ENCODE measurements around the gene ADAMTS1.

Gene ADAMTS1

GRCh38 chr21:26826801-26827200 is 18.4 kb downstream of the ADAMTS1 start:
- Histone ChIP-seq H3K9me3 (ENCODE audit: control insufficient read depth, insufficient read depth, low read depth, low read length) (no peaks in the 10 kb centered on the region), H3K4me1 (ENCODE audit: control insufficient read depth, insufficient read depth, low read length) (no peaks in the 10 kb centered on the region), H3K27ac (ENCODE audit: extremely low read depth, low read depth, low read length) (no peak overlapping the region), H3K36me3 (ENCODE audit: control insufficient read depth in 2 of 2, insufficient read depth in 1 of 2, low read length in 2 of 2) (no peaks in the 10 kb centered on the region), H3K4me3 (ENCODE audit: low read depth, low read length) (no peak overlapping the region)
- ChIA-PET CTCF (interaction anchor here (0.6 to 1.9 kb wide), 5 partner anchors 7 to 970 kb away, joined by 3 to 9 read pairs (median 4); no protein-coding TSS in a partner anchor), POLR2A (interaction anchor here (0.6 to 2.3 kb wide), 2 partner anchors 8 to 18 kb away, joined by 4 to 9 read pairs; partner anchors contain the start of gene ADAMTS1)
- no peak for TF ChIP-seq ZNF146 (tag by site-specific recombination; IDR thresholded peaks at IDR 0.05)
- no peak for TF ChIP-seq KLF17 (tag by site-specific recombination; IDR thresholded peaks at IDR 0.05)
- TF ChIP-seq ZBTB7A (tag by site-specific recombination; IDR thresholded peaks at IDR 0.05; ENCODE audit: low read depth), result no peak
- TF ChIP-seq ZNF837 (tag by site-specific recombination; IDR thresholded peaks at IDR 0.05), result no peak
- TF ChIP-seq ZNF394 (tag by site-specific recombination; IDR thresholded peaks at IDR 0.05; ENCODE audit: borderline replicate concordance), result peak; percentile 46; the same call in 1 of the 2 replicates
- 0 out of 2 replicates have a peak, but pooled peaks have one; percentile 11 for TF ChIP-seq GLIS1 (tag by site-specific recombination; IDR thresholded peaks at IDR 0.05)

GRCh38 chr21:26820509-26820908 is 24.7 kb downstream of the ADAMTS1 start:
- Histone ChIP-seq H3K4me3 (ENCODE audit: low read depth, low read length) (no peak overlapping the region), H3K9me3 (ENCODE audit: control insufficient read depth, insufficient read depth, low read depth, low read length) (no peaks in the 10 kb centered on the region), H3K27ac (ENCODE audit: extremely low read depth, low read depth, low read length) (no peak overlapping the region), H3K36me3 (ENCODE audit: control insufficient read depth in 2 of 2, insufficient read depth in 1 of 2, low read length in 2 of 2) (no peaks in the 10 kb centered on the region), H3K4me1 (ENCODE audit: control insufficient read depth, insufficient read depth, low read length) (no peaks in the 10 kb centered on the region)
- ChIA-PET CTCF (interaction anchor here (1.3 to 1.7 kb wide), 2 partner anchors 13 to 24 kb away, joined by 4 to 7 read pairs; no protein-coding TSS in a partner anchor), POLR2A (interaction anchor here (1.4 to 2.3 kb wide), 2 partner anchors 22 to 24 kb away, joined by 6 to 12 read pairs; partner anchors contain the start of gene ADAMTS1)
- TF ChIP-seq ZNF416 (tag by site-specific recombination; IDR thresholded peaks at IDR 0.05), result no peak

DNA sequence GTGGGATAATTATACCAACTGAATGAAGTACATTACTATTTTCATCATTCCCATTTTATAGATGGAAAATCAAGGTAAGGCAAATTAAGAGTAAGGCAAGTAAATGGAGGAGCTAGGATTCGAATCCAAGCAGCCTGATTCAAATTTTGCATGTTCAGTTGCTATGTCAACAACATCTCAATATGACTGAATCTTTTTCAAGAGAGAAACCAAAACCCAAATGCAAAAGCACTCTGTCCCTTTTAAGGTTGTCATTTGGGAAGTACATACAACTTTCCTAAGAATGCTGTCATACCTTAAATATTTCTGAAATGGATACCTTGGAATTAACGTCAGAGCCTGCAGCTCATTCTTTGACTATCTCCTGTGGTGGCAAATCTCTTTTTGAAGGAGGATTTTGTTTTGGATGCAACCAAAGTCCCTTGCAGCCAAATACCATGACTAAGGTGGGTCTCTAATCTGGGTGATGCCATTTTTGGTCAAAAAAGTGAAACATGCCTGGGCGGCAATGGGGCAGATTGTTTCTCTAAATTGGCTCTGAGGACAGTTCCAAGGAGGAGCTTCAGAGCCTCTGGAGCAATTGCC is 25.4 kb downstream of the ADAMTS1 start:
- Histone ChIP-seq H3K4me3 (ENCODE audit: low read depth, low read length) (no peak overlapping the region), H3K9me3 (ENCODE audit: control insufficient read depth, insufficient read depth, low read depth, low read length) (no peaks in the 10 kb centered on the region), H3K4me1 (ENCODE audit: control insufficient read depth, insufficient read depth, low read length) (no peaks in the 10 kb centered on the region), H3K36me3 (ENCODE audit: control insufficient read depth in 2 of 2, insufficient read depth in 1 of 2, low read length in 2 of 2) (no peaks in the 10 kb centered on the region), H3K27ac (ENCODE audit: extremely low read depth, low read depth, low read length) (no peak overlapping the region)
- no peak for TF ChIP-seq ZNF473 (tag by site-specific recombination; IDR thresholded peaks at IDR 0.05)
- TF ChIP-seq, protein P1, sequence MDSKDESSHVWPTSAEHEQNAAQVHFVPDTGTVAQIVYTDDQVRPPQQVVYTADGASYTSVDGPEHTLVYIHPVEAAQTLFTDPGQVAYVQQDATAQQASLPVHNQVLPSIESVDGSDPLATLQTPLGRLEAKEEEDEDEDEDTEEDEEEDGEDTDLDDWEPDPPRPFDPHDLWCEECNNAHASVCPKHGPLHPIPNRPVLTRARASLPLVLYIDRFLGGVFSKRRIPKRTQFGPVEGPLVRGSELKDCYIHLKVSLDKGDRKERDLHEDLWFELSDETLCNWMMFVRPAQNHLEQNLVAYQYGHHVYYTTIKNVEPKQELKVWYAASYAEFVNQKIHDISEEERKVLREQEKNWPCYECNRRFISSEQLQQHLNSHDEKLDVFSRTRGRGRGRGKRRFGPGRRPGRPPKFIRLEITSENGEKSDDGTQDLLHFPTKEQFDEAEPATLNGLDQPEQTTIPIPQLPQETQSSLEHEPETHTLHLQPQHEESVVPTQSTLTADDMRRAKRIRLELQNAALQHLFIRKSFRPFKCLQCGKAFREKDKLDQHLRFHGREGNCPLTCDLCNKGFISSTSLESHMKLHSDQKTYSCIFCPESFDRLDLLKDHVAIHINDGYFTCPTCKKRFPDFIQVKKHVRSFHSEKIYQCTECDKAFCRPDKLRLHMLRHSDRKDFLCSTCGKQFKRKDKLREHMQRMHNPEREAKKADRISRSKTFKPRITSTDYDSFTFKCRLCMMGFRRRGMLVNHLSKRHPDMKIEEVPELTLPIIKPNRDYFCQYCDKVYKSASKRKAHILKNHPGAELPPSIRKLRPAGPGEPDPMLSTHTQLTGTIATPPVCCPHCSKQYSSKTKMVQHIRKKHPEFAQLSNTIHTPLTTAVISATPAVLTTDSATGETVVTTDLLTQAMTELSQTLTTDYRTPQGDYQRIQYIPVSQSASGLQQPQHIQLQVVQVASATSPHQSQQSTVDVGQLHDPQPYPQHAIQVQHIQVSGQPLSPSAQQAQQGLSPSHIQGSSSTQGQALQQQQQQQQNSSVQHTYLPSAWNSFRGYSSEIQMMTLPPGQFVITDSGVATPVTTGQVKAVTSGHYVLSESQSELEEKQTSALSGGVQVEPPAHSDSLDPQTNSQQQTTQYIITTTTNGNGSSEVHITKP (tag by site-specific recombination; IDR thresholded peaks at IDR 0.05), result peak; percentile 41; the same call in 1 of the 2 replicates
- TF ChIP-seq ZNF112 (tag by site-specific recombination; IDR thresholded peaks at IDR 0.05), result no peak
- peak; percentile 18; the same call in 1 of the 2 replicates for TF ChIP-seq ZFP37 (tag by site-specific recombination; IDR thresholded peaks at IDR 0.05)
- no peak for TF ChIP-seq MEIS1 (CRISPR knock-in tag; IDR thresholded peaks at IDR 0.05; ENCODE audit: borderline replicate concordance)
- POLR2A ChIA-PET, result interaction anchor here (1.4 to 2.3 kb wide), 2 partner anchors 22 to 25 kb away, joined by 6 to 12 read pairs; partner anchors contain the start of gene ADAMTS1
- CTCF ChIA-PET, result interaction anchor here (1.3 to 1.7 kb wide), 2 partner anchors 14 to 25 kb away, joined by 4 to 7 read pairs; no protein-coding TSS in a partner anchor

GRCh38 chr21:26818906-26819305 is 26.3 kb downstream of the ADAMTS1 start:
- H3K4me1 ChIP-seq (ENCODE audit: control insufficient read depth, insufficient read depth, low read length), result no peaks in the 10 kb centered on the region
- ChIA-PET CTCF (interaction anchor here (1.7 kb wide), 1 partner anchor 26 kb away, joined by 4 read pairs; no protein-coding TSS in a partner anchor), POLR2A (interaction anchor here (0.6 to 2.3 kb wide), 2 partner anchors 8 to 23 kb away, joined by 4 to 6 read pairs; no protein-coding TSS in a partner anchor)
- TF ChIP-seq ZFP69B (tag by site-specific recombination; IDR thresholded peaks at IDR 0.05) (no peak), TRIM28 (IDR thresholded peaks at IDR 0.05; ENCODE audit: borderline replicate concordance, low read length) (no peak), ATF2 (tag by site-specific recombination; IDR thresholded peaks at IDR 0.05; ENCODE audit: low read depth) (no peak), KLF8 (tag by site-specific recombination; IDR thresholded peaks at IDR 0.05) (no peak), ZNF791 (tag by site-specific recombination; IDR thresholded peaks at IDR 0.05) (no peak), ZBTB21 (tag by site-specific recombination; IDR thresholded peaks at IDR 0.05) (no peak)

More at GRCh38 chr21:26818906-26819305, 26.3 kb downstream of the ADAMTS1 start:
- H3K36me3 ChIP-seq (ENCODE audit: control insufficient read depth in 2 of 2, insufficient read depth in 1 of 2, low read length in 2 of 2), result no peaks in the 10 kb centered on the region
- H3K4me3 ChIP-seq (ENCODE audit: low read depth, low read length), result no peak overlapping the region
- H3K9me3 ChIP-seq (ENCODE audit: control insufficient read depth, insufficient read depth, low read depth, low read length), result no peaks in the 10 kb centered on the region
- H3K27ac ChIP-seq (ENCODE audit: extremely low read depth, low read depth, low read length), result no peak overlapping the region

Data from HEK293 (cell line).